NCI-H2227 treated with DMSO at 0.1 percent for 48 hours (cell line): ENCODE measurements around the gene TFAP2C.

Experiments
- DNase-seq: peaks from one replicate; lab custom pipeline; 2025; lab: John Stamatoyannopoulos, UW

Gene TFAP2C

GRCh38 chr20:56628873-56629463 lies at the start of gene TFAP2C:
TFAP2C (plus strand) TSS chr20:56629306; CDS start chr20:56629545, 239 bp downstream.
- DNase-seq, result no peak

GRCh38 chr20:56580226-56580625 lies 48.9 kb upstream of the TFAP2C start:
- no peak for DNase-seq

GRCh38 chr20:56581701-56582100 lies 47.4 kb upstream of the TFAP2C start:
- DNase-seq, result no peak

GRCh38 chr20:56582542-56582941 lies 46.6 kb upstream of the TFAP2C start:
- no peak for DNase-seq

GRCh38 chr20:56584916-56585315 lies 44.2 kb upstream of the TFAP2C start:
- no peak for DNase-seq

- no peak for DNase-seq
Measured at GRCh38 chr20:56587307-56588041, 41.6 kb upstream of the TFAP2C start.

- DNase-seq, result no peak
Measured at GRCh38 chr20:56588996-56589395, 40.1 kb upstream of the TFAP2C start.

- no peak for DNase-seq
Measured at GRCh38 chr20:56589633-56590032, 39.5 kb upstream of the TFAP2C start.

- DNase-seq, result no peak
Measured at GRCh38 chr20:56590888-56591287, 38.2 kb upstream of the TFAP2C start.

- no peak for DNase-seq
Measured at GRCh38 chr20:56592211-56592610, 36.9 kb upstream of the TFAP2C start.

- no peak for DNase-seq
Measured at GRCh38 chr20:56592817-56593216, 36.3 kb upstream of the TFAP2C start.

GRCh38 chr20:56595746-56596475 lies 33.2 kb upstream of the TFAP2C start:
- no peak for DNase-seq

GRCh38 chr20:56601166-56601565 lies 27.9 kb upstream of the TFAP2C start:
- no peak for DNase-seq

GRCh38 chr20:56604673-56605072 lies 24.4 kb upstream of the TFAP2C start:
- no peak for DNase-seq

GRCh38 chr20:56605261-56605996 lies 23.7 kb upstream of the TFAP2C start:
- no peak for DNase-seq

- DNase-seq, result no peak
Measured at GRCh38 chr20:56606174-56606945, 22.7 kb upstream of the TFAP2C start.

- no peak for DNase-seq
Measured at GRCh38 chr20:56607061-56607704, 21.9 kb upstream of the TFAP2C start.

- no peak for DNase-seq
Measured at GRCh38 chr20:56608376-56608775, 20.7 kb upstream of the TFAP2C start.

- no peak for DNase-seq
Measured at GRCh38 chr20:56609321-56609720, 19.8 kb upstream of the TFAP2C start.

- no peak for DNase-seq
Measured at GRCh38 chr20:56610098-56610497, 19.0 kb upstream of the TFAP2C start.

GRCh38 chr20:56614196-56614595 lies 14.9 kb upstream of the TFAP2C start:
- no peak for DNase-seq
